Prostate gland (tissue), 2 donors: ENCODE data around the gene ALDH18A1.

ENCODE experiments used
- POLR2A ChIP-seq: fragments of 450-650 bp; IDR thresholded peaks from one replicate; pipeline ENCODE4 v1.6.1; 2016; ENCODE audit warnings: antibody characterized with exemption, mild to moderate bottlenecking
- TF ChIP-seq, protein P1 (sequence below), 4 experiments: fragments of 200-600 bp in 2 of 4; fragments of 450-650 bp in 2 of 4; sonication (generic) in 2 of 4; IDR thresholded peaks; 1 replicate in 3 of 4; 2 replicates in 1 of 4; pipeline ENCODE4 v1.5.1; 2016 to 2019; ENCODE audit warnings: antibody characterized with exemption in 4 of 4, mild to moderate bottlenecking in 2 of 4, moderate library complexity in 2 of 4

DNA sequence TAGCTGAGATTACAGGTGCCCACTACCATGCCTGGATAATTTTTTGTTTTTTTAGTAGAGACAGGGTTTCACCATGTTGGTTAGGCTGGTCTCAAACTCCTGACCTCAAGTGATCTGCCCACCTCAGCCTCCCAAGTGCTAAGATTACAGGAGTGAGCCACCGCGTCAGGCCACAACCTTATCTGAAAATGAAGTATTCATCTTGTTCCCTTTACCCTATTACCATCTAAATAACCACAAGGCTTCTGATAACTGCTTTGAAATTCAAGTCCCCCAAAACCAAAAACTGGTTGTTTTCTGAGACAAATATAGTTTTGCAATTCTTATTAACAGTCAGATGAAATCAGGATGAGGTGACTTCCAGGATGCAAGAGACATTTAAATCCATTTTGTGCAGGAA is 34.8 kb upstream of the ALDH18A1 start:
- TF ChIP-seq, protein P1, sequence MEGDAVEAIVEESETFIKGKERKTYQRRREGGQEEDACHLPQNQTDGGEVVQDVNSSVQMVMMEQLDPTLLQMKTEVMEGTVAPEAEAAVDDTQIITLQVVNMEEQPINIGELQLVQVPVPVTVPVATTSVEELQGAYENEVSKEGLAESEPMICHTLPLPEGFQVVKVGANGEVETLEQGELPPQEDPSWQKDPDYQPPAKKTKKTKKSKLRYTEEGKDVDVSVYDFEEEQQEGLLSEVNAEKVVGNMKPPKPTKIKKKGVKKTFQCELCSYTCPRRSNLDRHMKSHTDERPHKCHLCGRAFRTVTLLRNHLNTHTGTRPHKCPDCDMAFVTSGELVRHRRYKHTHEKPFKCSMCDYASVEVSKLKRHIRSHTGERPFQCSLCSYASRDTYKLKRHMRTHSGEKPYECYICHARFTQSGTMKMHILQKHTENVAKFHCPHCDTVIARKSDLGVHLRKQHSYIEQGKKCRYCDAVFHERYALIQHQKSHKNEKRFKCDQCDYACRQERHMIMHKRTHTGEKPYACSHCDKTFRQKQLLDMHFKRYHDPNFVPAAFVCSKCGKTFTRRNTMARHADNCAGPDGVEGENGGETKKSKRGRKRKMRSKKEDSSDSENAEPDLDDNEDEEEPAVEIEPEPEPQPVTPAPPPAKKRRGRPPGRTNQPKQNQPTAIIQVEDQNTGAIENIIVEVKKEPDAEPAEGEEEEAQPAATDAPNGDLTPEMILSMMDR (IDR thresholded peaks at IDR 0.05) = no peak
- TF ChIP-seq POLR2A = no peak
